Activated naive CD4-positive, alpha-beta T cell treated with anti-CD3 and anti-CD28 coated beads, Interleukin-2, amount 50 U/mL, for 24 hours (primary cell): ENCODE results near the gene SIMC1.
"Not testable (repeated sequence)": the region's sequence is repeated elsewhere in the genome, so short reads cannot be mapped to it uniquely, and the experiment has no call there.

ENCODE experiments used
- H3K27ac Mint-ChIP-seq: one replicate; pipeline ENCODE4 v1.8.0; 2021; ENCODE audit warnings: mild to moderate bottlenecking, mixed read lengths
- H3K27me3 Mint-ChIP-seq: one replicate; pipeline ENCODE4 v1.8.0; 2021; ENCODE audit warnings: mixed read lengths
- H3K36me3 Mint-ChIP-seq: one replicate; pipeline ENCODE4 v1.8.0; 2021; ENCODE audit warnings: mixed read lengths
- H3K4me1 Mint-ChIP-seq: one replicate; pipeline ENCODE4 v1.8.0; 2021; ENCODE audit warnings: mixed read lengths
- H3K4me3 Mint-ChIP-seq: one replicate; pipeline ENCODE4 v1.8.0; 2021; ENCODE audit warnings: mild to moderate bottlenecking, mixed read lengths
- H3K9me3 Mint-ChIP-seq: one replicate; pipeline ENCODE4 v1.8.0; 2021; ENCODE audit warnings: mixed read lengths

SIMC1 gene

DNA sequence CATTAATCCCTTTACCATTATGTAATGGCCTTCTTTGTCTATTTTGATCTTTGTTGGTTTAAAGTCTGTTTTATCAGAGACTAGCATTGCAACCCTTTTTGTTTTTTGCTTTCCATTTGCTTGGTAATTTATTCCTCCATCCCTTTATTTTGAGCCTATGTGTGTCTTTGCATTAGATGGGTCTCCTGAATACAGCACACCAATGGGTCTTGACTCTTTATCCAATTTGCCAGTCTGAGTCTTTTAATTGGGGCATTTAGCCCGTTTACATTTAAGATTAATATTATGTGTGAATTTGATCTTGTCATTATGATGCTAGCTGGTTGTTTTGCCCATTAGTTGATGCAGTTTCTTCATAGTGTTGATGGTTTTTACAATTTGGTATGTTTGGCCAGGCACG, 12.5 kb downstream of the SIMC1 start:
- not testable (repeated sequence) for H3K9me3 Mint-ChIP-seq, H3K36me3 Mint-ChIP-seq, H3K27ac Mint-ChIP-seq, H3K27me3 Mint-ChIP-seq, H3K4me3 Mint-ChIP-seq
- H3K4me1 Mint-ChIP-seq, result peaks cover 18% of the 10 kb centered on the region

DNA sequence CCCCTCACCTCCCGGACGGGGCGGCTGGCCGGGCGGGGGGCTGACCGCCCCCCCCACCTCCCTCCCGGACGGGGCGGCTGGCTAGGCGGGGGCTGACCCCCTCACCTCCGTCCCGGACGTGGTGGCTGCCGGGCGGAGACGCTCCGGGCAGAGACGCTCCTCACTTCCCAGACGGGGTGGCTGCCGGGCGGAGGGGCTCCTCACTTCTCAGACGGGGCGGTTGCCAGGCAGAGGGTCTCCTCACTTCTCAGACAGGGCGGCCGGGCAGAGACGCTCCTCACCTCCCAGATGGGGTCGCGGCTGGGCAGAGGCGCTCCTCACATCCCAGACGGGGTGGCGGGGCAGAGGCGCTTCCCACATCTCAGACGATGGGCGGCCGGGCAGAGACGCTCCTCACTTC, 13.9 kb downstream of the SIMC1 start:
- peaks cover 18% of the 10 kb centered on the region for H3K4me1 Mint-ChIP-seq
- not testable (repeated sequence) for H3K9me3 Mint-ChIP-seq, H3K27me3 Mint-ChIP-seq, H3K4me3 Mint-ChIP-seq, H3K27ac Mint-ChIP-seq, H3K36me3 Mint-ChIP-seq

DNA sequence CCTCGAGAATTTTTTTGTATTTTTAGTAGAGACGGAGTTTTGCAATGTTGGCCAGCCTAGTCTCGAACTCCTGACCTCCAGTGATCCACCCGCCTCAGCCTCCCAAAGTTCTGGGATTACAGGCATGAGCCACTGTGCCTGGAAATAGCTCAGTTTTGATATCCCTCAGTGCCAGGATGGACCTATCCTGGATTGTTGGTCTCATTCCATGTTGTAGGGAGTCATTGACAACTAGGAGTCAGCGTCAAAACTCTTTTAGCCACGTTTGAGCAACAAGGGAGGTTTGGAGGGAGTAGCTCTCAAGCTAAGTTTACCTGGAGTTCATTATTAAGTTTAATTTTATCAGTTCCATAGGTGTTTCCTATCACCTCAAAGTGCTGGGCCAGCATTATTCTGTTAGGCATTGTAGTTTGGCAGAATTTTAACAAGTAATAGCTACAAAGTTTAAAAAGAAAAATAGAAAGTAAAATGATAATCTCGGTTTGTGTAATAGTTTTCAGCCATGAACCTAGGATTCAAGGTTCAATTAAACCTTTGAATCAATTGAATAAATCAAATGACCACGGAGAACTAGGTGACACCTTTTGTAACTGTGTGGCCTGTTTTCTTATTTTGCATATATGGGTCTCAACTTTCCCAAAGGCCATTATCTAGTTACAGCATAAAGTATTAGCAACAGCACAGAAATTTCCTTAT, 15.3 kb downstream of the SIMC1 start:
- H3K27ac Mint-ChIP-seq, H3K27me3 Mint-ChIP-seq, H3K9me3 Mint-ChIP-seq, H3K36me3 Mint-ChIP-seq, H3K4me3 Mint-ChIP-seq: not testable (repeated sequence)
- H3K4me1 Mint-ChIP-seq, result peaks cover 11% of the 10 kb centered on the region

DNA sequence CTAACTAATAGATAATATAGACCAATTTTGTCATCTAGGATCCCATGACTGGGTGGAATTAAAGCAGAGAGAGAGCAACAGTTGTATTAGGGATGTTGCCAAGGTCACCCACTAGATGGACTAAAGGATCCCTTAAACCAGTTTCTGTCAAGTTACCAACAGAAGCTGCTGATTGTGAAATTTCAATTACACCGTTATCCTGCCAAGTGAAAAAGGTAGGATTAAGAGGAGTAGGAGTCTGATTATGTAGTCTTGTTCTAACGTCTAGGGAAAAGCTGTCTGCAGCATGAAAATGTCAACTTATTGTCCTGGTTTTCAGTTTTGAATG, 15.8 kb downstream of the SIMC1 start:
- H3K4me3 Mint-ChIP-seq, H3K27me3 Mint-ChIP-seq, H3K27ac Mint-ChIP-seq, H3K36me3 Mint-ChIP-seq, H3K9me3 Mint-ChIP-seq, H3K4me1 Mint-ChIP-seq: not testable (repeated sequence)

DNA sequence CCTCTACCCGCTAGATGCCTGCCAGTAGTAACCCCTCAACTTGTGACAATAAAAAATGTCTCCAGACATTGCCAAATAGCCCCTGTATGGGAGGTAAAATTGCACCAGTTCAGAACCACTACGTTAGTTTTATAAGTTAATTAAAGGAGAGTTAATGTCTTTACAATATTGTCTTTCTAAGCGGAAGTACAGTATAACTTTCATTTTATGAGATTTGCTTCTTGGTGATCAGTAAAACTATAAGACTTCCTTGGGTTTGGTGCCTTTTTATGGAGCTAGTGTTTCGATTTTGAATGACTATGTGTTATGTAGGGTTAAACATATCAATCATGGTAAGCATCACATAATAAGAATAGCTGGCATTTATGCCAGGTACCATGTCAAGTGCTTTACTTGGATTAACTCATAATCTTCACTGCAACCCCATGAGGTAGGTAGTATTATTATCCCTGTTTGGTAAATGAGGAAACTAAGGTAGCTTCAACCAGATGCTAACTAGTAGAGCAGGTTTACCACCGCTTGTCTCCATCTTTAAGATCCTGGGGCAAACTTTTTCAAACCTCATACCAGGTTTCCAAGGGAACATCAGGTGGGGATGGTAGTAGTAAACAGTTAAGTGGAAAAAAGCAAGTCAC, 19.8 kb downstream of the SIMC1 start:
- not testable (repeated sequence) for H3K4me1 Mint-ChIP-seq, H3K36me3 Mint-ChIP-seq, H3K27me3 Mint-ChIP-seq, H3K4me3 Mint-ChIP-seq, H3K9me3 Mint-ChIP-seq, H3K27ac Mint-ChIP-seq

DNA sequence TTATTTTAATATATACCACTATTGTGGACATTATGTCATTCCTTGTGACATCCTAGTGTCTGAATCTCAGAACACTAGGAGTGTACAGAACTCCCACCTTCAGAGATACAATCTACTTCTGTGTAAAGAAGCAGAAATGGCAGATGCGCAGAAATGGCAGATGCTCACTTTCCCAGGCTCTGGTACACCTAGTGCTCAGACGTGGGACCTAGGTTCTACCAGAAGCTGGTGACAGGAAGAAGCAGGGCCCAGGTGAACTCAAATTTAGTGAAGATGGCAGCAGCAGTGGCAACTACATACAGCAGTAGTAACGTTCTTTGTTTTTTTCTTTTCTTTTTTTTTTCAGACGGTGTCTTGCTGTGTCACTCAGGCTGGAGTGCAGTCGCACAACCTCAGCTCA, 22.5 kb downstream of the SIMC1 start:
- not testable (repeated sequence) for H3K9me3 Mint-ChIP-seq, H3K4me1 Mint-ChIP-seq, H3K27me3 Mint-ChIP-seq, H3K27ac Mint-ChIP-seq, H3K4me3 Mint-ChIP-seq
- peaks cover 15% of the 10 kb centered on the region for H3K36me3 Mint-ChIP-seq

DNA sequence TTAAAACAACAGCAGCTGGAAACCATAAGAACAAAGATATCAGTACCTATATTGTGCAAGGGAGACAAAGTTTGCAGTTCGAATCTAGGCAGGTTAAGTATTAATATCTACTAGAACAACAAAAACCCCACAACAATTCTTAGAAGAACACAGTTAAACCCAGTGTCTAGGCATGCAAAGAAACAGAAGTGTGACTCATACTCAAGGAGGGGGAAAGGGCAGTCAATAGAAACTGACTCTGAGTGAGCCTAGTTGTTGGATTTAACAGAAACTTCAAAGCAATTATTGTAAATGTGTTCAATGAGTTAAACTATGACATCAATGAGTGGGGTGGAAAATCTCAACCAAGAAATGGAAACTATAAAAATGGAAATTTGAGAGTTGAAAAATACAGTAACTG, 28.2 kb downstream of the SIMC1 start:
- H3K9me3 Mint-ChIP-seq, H3K27me3 Mint-ChIP-seq, H3K4me1 Mint-ChIP-seq, H3K4me3 Mint-ChIP-seq: not testable (repeated sequence)
- Mint-ChIP-seq H3K27ac (peak overlapping the region; percentile 62), H3K36me3 (peaks cover 20% of the 10 kb centered on the region)

DNA sequence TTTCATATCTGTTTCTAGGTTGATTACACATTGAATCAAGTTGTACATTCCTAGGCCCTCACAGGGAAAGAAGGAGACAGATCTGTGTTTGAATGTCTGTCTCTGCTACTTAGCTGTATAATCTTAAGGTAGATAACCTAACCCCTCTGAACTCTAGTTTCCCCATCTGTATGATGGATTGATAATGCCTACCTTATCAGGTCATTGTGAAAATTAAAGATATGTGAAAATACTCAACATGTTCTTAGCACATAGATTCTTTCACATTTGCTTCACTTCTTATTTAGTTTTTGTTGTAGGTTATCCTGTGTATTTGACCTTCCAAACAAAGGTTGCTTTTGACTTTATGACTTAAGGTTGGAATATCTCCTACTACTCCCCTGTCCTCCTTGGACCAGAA, 50.8 kb downstream of the SIMC1 start:
- H3K4me3 Mint-ChIP-seq, H3K9me3 Mint-ChIP-seq, H3K4me1 Mint-ChIP-seq, H3K27me3 Mint-ChIP-seq, H3K27ac Mint-ChIP-seq, H3K36me3 Mint-ChIP-seq: not testable (repeated sequence)

DNA sequence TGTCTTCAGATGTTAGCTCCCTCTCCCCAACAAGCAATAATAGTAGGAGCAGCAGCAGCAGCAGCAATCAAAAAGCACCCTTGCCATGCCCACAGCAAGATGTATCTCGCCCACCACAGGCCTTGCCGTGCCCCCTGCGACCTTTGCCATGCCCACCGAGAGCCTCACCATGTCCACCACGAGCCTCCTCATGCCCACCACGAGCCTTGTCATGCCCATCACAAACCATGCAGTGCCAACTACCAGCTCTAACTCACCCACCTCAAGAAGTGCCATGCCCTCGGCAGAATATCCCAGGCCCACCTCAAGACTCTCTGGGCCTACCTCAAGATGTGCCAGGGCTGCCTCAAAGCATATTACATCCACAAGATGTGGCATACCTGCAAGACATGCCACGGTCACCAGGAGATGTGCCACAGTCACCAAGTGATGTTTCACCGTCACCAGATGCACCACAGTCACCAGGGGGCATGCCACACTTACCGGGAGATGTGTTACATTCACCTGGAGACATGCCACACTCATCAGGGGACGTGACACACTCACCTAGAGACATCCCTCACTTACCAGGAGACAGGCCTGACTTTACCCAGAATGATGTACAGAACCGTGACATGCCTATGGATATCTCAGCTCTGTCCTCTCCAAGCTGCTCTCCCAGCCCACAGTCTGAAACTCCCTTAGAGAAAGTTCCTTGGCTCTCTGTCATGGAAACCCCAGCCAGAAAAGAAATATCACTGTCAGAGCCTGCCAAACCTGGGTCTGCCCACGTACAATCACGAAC, 52.0 kb downstream of the SIMC1 start:
- H3K27ac Mint-ChIP-seq, H3K9me3 Mint-ChIP-seq, H3K27me3 Mint-ChIP-seq, H3K4me1 Mint-ChIP-seq, H3K4me3 Mint-ChIP-seq, H3K36me3 Mint-ChIP-seq: not testable (repeated sequence)

DNA sequence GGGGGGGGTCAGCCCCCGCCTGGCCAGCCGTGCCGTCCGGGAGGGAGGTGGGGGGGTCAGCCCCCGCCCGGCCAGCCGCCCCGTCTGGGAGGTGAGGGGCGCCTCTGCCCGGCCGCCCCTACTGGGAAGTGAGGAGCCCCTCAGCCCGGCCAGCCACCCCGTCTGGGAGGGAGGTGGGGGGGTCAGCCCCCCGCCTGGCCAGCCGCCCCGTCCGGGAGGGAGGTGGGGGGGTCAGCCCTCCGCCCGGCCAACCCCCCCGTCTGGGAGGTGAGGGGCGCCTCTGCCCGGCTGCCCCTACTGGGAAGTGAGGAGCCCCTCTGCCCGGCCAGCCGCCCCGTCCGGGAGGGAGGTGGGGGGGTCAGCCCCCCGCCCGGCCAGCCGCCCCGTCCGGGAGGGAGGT, 67.1 kb downstream of the SIMC1 start:
- not testable (repeated sequence) for H3K27me3 Mint-ChIP-seq, H3K4me1 Mint-ChIP-seq, H3K4me3 Mint-ChIP-seq, H3K27ac Mint-ChIP-seq, H3K9me3 Mint-ChIP-seq
- H3K36me3 Mint-ChIP-seq, result peaks cover 28% of the 10 kb centered on the region

DNA sequence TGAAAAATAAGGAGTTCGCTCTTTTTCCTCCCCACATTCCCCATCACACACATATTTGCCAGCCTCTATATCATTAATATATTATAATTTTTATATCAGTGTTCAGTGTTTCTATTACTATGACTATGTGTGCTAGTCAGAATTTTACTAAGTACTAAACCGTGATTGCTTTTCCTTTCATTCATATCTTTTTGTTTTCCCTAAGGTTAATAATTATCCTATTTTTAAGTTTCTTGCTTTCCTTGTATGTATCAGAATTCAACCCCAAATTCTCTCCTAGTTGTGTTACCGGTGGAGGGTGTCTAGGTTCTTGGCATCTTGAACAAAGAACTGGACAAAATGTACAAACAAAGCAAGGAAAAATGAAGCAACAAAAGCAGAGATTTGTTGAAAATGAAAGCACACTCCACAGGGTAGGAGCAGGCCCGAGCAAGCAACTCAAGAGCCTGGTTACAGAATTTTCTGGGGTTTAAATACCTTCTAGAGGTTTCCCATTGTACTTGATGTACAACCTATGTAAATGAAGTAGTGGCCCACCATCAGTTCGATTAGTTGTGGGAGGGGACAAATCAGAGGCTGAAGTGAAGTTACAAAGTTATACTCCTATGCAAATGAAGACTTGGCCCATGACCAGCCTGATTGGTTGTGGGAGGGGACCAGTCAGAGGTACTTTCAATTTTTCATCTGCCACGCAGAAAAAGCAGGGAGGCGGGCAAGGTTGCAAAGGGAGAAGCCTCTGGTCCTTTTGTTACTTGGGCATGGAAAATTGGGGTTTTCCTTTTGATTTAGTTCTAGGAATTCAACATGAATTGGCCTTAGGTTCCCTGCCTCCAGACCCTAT, 79.5 kb downstream of the SIMC1 start:
- Mint-ChIP-seq H3K27ac (no peak overlapping the region), H3K4me3 (no peak overlapping the region), H3K36me3 (peaks cover 8% of the 10 kb centered on the region), H3K9me3 (no peaks in the 10 kb centered on the region), H3K4me1 (no peaks in the 10 kb centered on the region), H3K27me3 (no peaks in the 10 kb centered on the region)

DNA sequence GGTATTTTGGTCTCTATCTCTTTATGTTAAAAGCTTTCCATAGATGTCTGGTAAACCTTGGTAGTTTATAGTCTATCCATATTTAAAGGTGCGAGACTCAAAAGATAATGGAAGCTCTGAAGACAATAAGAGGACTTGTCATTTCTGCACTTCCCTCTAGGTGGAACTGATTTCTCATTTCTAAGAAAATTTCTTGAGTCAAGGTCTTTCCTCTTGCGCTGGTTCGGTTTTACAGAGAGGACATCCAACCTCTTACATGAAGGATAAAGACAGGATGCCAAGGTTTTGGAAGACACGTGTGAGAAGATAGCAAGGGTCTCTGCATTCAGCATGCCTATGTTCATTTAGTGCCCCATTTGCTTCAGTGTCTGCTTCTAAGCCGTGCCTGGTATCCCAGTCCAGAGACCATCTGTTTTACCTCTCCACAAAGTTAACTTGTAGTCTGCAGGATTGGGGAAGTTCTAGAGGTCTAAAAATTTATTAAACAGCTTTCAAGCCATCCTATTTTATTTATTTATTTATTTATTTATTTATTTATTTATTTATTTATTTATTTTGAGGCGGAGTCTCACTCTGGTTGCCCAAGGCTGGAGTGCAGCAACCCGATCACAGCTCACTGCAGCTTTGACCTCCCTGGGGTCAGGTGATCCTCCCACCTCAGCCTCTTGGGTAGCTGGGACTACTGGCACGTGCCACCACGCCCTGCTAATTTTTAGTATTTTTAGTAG, 81.8 kb downstream of the SIMC1 start:
- no peaks in the 10 kb centered on the region for H3K9me3 Mint-ChIP-seq
- H3K36me3 Mint-ChIP-seq, result peaks cover 5% of the 10 kb centered on the region
- H3K4me1 Mint-ChIP-seq, result no peaks in the 10 kb centered on the region
- H3K27ac Mint-ChIP-seq, result no peak overlapping the region
- no peak overlapping the region for H3K4me3 Mint-ChIP-seq
- H3K27me3 Mint-ChIP-seq, result no peaks in the 10 kb centered on the region

DNA sequence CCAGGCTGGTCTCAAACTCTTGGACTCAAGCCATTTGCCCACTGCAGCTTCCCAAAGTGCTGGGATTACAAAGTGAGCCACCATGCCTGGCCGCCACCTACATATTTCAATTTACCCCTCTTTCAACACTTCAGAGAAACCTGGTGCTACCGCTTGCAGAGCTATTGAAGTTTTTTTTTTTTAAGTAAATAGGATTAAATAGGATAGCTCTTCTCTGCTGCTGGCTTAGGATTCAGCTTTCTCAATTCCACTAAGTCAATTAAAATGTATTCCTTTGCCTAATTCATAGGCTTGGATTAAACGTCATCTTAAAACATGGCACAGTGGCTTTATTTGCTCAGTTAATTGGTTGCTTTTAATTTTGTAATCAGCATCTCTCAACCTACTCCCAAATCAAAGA, 82.4 kb downstream of the SIMC1 start:
- Mint-ChIP-seq H3K4me3 (no peak overlapping the region), H3K4me1 (no peaks in the 10 kb centered on the region), H3K36me3 (peaks cover 5% of the 10 kb centered on the region), H3K27ac (no peak overlapping the region), H3K27me3 (no peaks in the 10 kb centered on the region), H3K9me3 (no peaks in the 10 kb centered on the region)

DNA sequence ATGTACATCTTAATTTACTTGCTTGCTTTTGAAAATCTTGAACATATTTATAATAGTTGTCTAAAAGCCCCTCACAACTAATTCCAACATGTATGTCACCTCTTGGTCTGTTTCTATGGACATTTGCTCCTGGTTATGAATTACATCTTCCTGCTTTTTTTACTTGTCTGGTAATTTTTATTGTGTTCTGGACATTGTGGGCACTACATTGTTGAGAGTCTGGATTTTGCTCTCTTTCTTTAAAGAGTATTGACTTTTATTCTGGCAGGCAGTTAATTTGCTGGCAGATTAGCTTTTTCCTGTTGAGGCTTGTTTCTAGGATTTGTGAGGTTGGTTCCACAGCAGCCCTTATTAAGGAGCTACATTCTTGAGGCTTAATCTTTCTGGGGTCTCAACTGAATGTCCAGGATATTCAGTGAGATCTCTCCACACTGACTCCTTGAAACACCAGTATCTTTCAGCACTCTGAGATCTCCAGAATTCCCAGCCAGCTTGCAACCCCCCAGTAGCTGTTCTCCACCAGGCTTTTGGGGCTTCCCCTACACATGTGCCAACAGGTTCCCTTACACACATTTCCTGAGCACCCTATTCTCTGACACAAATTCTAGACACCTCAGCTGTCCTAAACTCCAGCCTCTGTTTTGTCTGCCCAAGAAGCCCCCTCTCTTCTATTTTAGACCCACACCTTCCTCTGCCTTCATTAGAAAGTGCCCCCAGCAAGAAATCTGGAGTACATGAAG, 96.0 kb downstream of the SIMC1 start:
- H3K36me3 Mint-ChIP-seq, result peaks cover 25% of the 10 kb centered on the region
- no peak overlapping the region for H3K4me3 Mint-ChIP-seq
- no peaks in the 10 kb centered on the region for H3K27me3 Mint-ChIP-seq
- H3K27ac Mint-ChIP-seq, result no peak overlapping the region
- no peaks in the 10 kb centered on the region for H3K4me1 Mint-ChIP-seq
- H3K9me3 Mint-ChIP-seq, result peaks cover 7% of the 10 kb centered on the region

DNA sequence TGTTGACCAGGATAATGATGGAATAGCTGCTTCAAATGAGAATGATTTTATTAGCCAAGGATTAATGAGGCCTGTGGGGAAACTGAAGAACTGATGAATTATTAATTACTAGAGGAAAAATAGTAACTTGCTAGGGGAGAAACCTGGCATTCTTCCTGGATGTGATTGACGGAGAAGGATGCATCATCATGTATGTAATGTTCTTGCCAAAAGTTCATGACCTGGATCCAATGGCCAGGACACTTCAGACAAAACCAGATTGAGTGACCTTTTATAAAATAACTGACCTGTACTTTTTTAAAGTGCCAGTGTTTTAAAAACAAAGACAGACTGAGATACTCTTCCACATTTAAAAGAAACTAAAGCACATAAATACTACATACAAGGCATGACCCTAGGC, 99.7 kb downstream of the SIMC1 start:
- Mint-ChIP-seq H3K36me3 (peaks cover 22% of the 10 kb centered on the region), H3K4me1 (no peaks in the 10 kb centered on the region), H3K27me3 (no peaks in the 10 kb centered on the region), H3K4me3 (no peak overlapping the region), H3K27ac (peak overlapping the region; percentile 53), H3K9me3 (peaks cover 7% of the 10 kb centered on the region)
